T-helper 17 cell (primary cell): ENCODE data around the gene CASP14. TPM values are rescaled to one million over a fixed set of nuclear protein-coding genes. Genes with fewer than 3 reads are reported as not detected.
"Not testable (repeated sequence)": the region's sequence is repeated elsewhere in the genome, so short reads cannot be mapped to it uniquely, and the experiment has no call there.

Source experiments
- ATAC-seq: fragments of 150-1000 bp; cut with Tn5 transposase; 2 replicates; pipeline ENCODE4 v1.10.0; 2021; ENCODE audit warnings: mild to moderate bottlenecking, moderate library complexity
- DNase-seq, 3 donors: peaks; one replicate each; pipeline versions ENCODE4 v3.0.0 to v3.0.0-alpha.2; 2020 to 2021
- H3K9me3 ChIP-seq: one replicate; pipeline ENCODE4 v1.7.0; 2013; ENCODE audit warnings: low read length, mild to moderate bottlenecking; ENCODE audit not compliant: control insufficient read depth, poor library complexity, severe bottlenecking
- H3K27ac Mint-ChIP-seq: one replicate; pipeline ENCODE4 v1.8.0; 2022; ENCODE audit warnings: mild to moderate bottlenecking, moderate library complexity, mixed read lengths
- H3K27me3 Mint-ChIP-seq: one replicate; pipeline ENCODE4 v1.8.0; 2022; ENCODE audit warnings: mixed read lengths
- H3K36me3 Mint-ChIP-seq: one replicate; pipeline ENCODE4 v1.8.0; 2022; ENCODE audit warnings: low read depth, mixed read lengths
- H3K4me1 Mint-ChIP-seq: one replicate; pipeline ENCODE4 v1.8.0; 2022; ENCODE audit warnings: mild to moderate bottlenecking, mixed read lengths
- H3K4me3 Mint-ChIP-seq: one replicate; pipeline ENCODE4 v1.8.0; 2022; ENCODE audit warnings: mild to moderate bottlenecking, moderate library complexity, mixed read lengths
- total RNA-seq, 4 donors: library from RNA in 2 of 4; stranded (reverse) in 2 of 4; gene quantifications; one replicate each; pipeline ENCODE4 v1.2.3 and lab custom pipeline; 2022 to 2026

The CASP14 gene
- not detected for total RNA-seq
- 0 reads per million in 2 donors for total RNA-seq (lab: John Stamatoyannopoulos, UW)

- no peak within 1 kb of the TSS for H3K27ac Mint-ChIP-seq
- H3K36me3 Mint-ChIP-seq: peaks cover 6% of the 10 kb centered on the region
- ATAC-seq: no peak
- DNase-seq: no peak
- H3K4me3 Mint-ChIP-seq: no peak within 1 kb of the TSS
- H3K4me1 Mint-ChIP-seq: no peaks in the 10 kb centered on the region
- no peaks in the 10 kb centered on the region for H3K9me3 ChIP-seq
- peaks cover 37% of the 10 kb centered on the region for H3K27me3 Mint-ChIP-seq
Observed at GRCh38 chr19:15048885-15049541, at the start of gene CASP14. TSS of gene CASP14 (plus strand) at chr19:15049480. CDS start at chr19:15052252, 2,772 bp downstream.

- DNase-seq: no peak
Observed at GRCh38 chr19:15008308-15008707, 41.0 kb upstream of the CASP14 start.

GRCh38 chr19:15010501-15011300, 38.6 kb upstream of the CASP14 start:
- H3K9me3 ChIP-seq: no peaks in the 10 kb centered on the region
- no peak for ATAC-seq
- no peak overlapping the region for H3K27ac Mint-ChIP-seq
- DNase-seq: no peak
- peaks cover 64% of the 10 kb centered on the region for H3K27me3 Mint-ChIP-seq
- no peak overlapping the region for H3K4me3 Mint-ChIP-seq
- H3K4me1 Mint-ChIP-seq: no peaks in the 10 kb centered on the region
- H3K36me3 Mint-ChIP-seq: peaks cover 2% of the 10 kb centered on the region

More at GRCh38 chr19:15008308-15008707, 41.0 kb upstream of the CASP14 start:
- H3K27ac Mint-ChIP-seq: no peak overlapping the region
- H3K9me3 ChIP-seq: no peaks in the 10 kb centered on the region
- no peaks in the 10 kb centered on the region for H3K4me1 Mint-ChIP-seq
- no peaks in the 10 kb centered on the region for H3K36me3 Mint-ChIP-seq
- ATAC-seq: no peak
- H3K4me3 Mint-ChIP-seq: no peak overlapping the region
- H3K27me3 Mint-ChIP-seq: peaks cover 64% of the 10 kb centered on the region

- H3K9me3 ChIP-seq: no peaks in the 10 kb centered on the region
- Mint-ChIP-seq H3K4me1 (no peaks in the 10 kb centered on the region), H3K36me3 (peaks cover 2% of the 10 kb centered on the region), H3K27ac (no peak overlapping the region), H3K4me3 (no peak overlapping the region), H3K27me3 (peaks cover 55% of the 10 kb centered on the region)
- no peak for ATAC-seq
- no peak for DNase-seq
Observed at GRCh38 chr19:15014579-15014978, 34.7 kb upstream of the CASP14 start.

- ATAC-seq (no peak), DNase-seq (no peak)
- Mint-ChIP-seq H3K27me3 (peaks cover 46% of the 10 kb centered on the region), H3K27ac (no peak overlapping the region), H3K4me3 (no peak overlapping the region), H3K4me1 (no peaks in the 10 kb centered on the region), H3K36me3 (peaks cover 2% of the 10 kb centered on the region)
- no peaks in the 10 kb centered on the region for H3K9me3 ChIP-seq
Observed at GRCh38 chr19:15015946-15016542, 33.2 kb upstream of the CASP14 start.

GRCh38 chr19:15018836-15019235, 30.4 kb upstream of the CASP14 start:
- H3K27ac Mint-ChIP-seq, H3K9me3 ChIP-seq, H3K4me3 Mint-ChIP-seq, DNase-seq, ATAC-seq, H3K36me3 Mint-ChIP-seq, H3K4me1 Mint-ChIP-seq: not testable (repeated sequence)
- H3K27me3 Mint-ChIP-seq: peaks cover 34% of the 10 kb centered on the region

- Mint-ChIP-seq H3K27ac (no peak overlapping the region), H3K36me3 (no peaks in the 10 kb centered on the region), H3K4me1 (no peaks in the 10 kb centered on the region), H3K4me3 (no peak overlapping the region), H3K27me3 (peaks cover 47% of the 10 kb centered on the region)
- no peak for ATAC-seq
- no peak for DNase-seq
- no peaks in the 10 kb centered on the region for H3K9me3 ChIP-seq
Observed at GRCh38 chr19:15021286-15022007, 27.8 kb upstream of the CASP14 start.

GRCh38 chr19:15022752-15023151, 26.5 kb upstream of the CASP14 start:
- H3K4me1 Mint-ChIP-seq: no peaks in the 10 kb centered on the region
- ATAC-seq: no peak
- H3K27me3 Mint-ChIP-seq: peaks cover 38% of the 10 kb centered on the region
- no peak overlapping the region for H3K27ac Mint-ChIP-seq
- H3K9me3 ChIP-seq: no peaks in the 10 kb centered on the region
- no peak overlapping the region for H3K4me3 Mint-ChIP-seq
- no peaks in the 10 kb centered on the region for H3K36me3 Mint-ChIP-seq
- no peak for DNase-seq

- no peak for ATAC-seq
- H3K27ac Mint-ChIP-seq: no peak overlapping the region
- H3K27me3 Mint-ChIP-seq: peaks cover 33% of the 10 kb centered on the region
- no peaks in the 10 kb centered on the region for H3K36me3 Mint-ChIP-seq
- no peaks in the 10 kb centered on the region for H3K9me3 ChIP-seq
- DNase-seq: no peak
- H3K4me1 Mint-ChIP-seq: peaks cover 2% of the 10 kb centered on the region
- no peak overlapping the region for H3K4me3 Mint-ChIP-seq
Observed at GRCh38 chr19:15025217-15025616, 24.1 kb upstream of the CASP14 start.

GRCh38 chr19:15028490-15028889, 20.8 kb upstream of the CASP14 start:
- Mint-ChIP-seq H3K4me1 (peaks cover 2% of the 10 kb centered on the region), H3K27ac (no peak overlapping the region), H3K36me3 (no peaks in the 10 kb centered on the region), H3K4me3 (no peak overlapping the region), H3K27me3 (peaks cover 34% of the 10 kb centered on the region)
- no peak for DNase-seq
- no peaks in the 10 kb centered on the region for H3K9me3 ChIP-seq
- no peak for ATAC-seq

- no peak overlapping the region for H3K4me3 Mint-ChIP-seq
- H3K4me1 Mint-ChIP-seq: peaks cover 2% of the 10 kb centered on the region
- H3K36me3 Mint-ChIP-seq: no peaks in the 10 kb centered on the region
- DNase-seq (no peak), ATAC-seq (no peak)
- peaks cover 35% of the 10 kb centered on the region for H3K27me3 Mint-ChIP-seq
- H3K9me3 ChIP-seq: no peaks in the 10 kb centered on the region
- H3K27ac Mint-ChIP-seq: no peak overlapping the region
Observed at GRCh38 chr19:15031675-15032074, 17.6 kb upstream of the CASP14 start.

- no peak overlapping the region for H3K4me3 Mint-ChIP-seq
- no peaks in the 10 kb centered on the region for H3K9me3 ChIP-seq
- H3K27me3 Mint-ChIP-seq: peaks cover 41% of the 10 kb centered on the region
Observed at GRCh38 chr19:15035795-15036311, 13.4 kb upstream of the CASP14 start.

GRCh38 chr19:15037586-15037985, 11.7 kb upstream of the CASP14 start:
- no peaks in the 10 kb centered on the region for H3K9me3 ChIP-seq
- ATAC-seq (no peak), DNase-seq (no peak)
- Mint-ChIP-seq H3K4me1 (no peaks in the 10 kb centered on the region), H3K27me3 (peaks cover 37% of the 10 kb centered on the region), H3K27ac (no peak overlapping the region), H3K4me3 (no peak overlapping the region), H3K36me3 (no peaks in the 10 kb centered on the region)

More at GRCh38 chr19:15035795-15036311, 13.4 kb upstream of the CASP14 start:
- Mint-ChIP-seq H3K27ac (no peak overlapping the region), H3K36me3 (no peaks in the 10 kb centered on the region), H3K4me1 (no peaks in the 10 kb centered on the region)
- ATAC-seq: no peak
- no peak for DNase-seq
